ENCODE data around the gene OLA1. TPM values are rescaled to one million over a fixed set of nuclear protein-coding genes. Genes with fewer than 3 reads are reported as not detected.
"Not testable (repeated sequence)": the region's sequence is repeated elsewhere in the genome, so short reads cannot be mapped to it uniquely, and the experiment has no call there.

Gene OLA1
- 59.9 TPM for total RNA-seq

DNA sequence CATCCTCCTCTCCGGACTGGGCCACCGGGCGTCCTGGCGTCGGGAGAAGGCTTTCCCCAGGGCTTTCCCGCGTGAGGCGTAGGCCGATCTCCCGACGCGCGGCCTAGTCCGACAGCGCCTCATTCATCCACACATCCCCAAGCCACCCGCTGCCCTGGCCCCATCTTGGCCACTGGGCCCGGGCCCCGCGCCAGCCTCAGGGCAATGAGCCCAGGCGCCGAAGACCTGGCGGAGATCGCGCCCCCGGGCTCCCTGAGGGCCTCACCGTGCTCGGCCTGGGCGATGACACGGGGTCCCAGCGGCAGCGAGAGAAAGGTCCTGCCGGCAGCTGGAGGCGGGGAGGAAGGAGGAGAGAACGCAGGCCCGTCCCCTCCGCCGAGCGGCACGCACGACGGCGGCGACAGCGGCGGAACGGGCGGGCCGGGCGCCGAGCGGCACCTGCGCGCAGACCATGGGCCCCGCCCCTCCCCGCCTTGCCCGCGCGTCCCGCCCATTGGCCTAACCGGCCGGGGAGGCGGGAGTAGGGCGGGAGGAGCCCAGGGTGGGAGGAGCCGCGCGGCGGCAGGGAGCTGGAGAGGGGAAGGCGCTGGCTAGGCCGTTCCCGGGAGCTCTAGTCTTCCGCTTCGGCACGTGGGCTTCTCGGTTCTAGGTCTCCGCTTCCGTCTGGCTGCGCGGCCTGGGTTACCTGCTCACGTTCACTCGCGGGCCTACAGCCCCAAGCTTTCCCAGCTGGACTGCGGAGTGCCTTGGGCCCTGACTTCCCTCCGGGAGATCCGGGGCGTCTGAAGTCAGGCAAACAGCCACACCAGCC is at the start of gene OLA1:
OLA1 (minus strand) TSS at position 346 of the 811 bp plus-strand sequence. CDS start 1,717 bp downstream, outside the sequence.
- H3K9me3 ChIP-seq (ENCODE audit: low read depth, low read length), result no peaks in the 10 kb centered on the region
- H3K4me3 ChIP-seq (ENCODE audit: low read length), result peak within 1 kb of the TSS; percentile 78

DNA sequence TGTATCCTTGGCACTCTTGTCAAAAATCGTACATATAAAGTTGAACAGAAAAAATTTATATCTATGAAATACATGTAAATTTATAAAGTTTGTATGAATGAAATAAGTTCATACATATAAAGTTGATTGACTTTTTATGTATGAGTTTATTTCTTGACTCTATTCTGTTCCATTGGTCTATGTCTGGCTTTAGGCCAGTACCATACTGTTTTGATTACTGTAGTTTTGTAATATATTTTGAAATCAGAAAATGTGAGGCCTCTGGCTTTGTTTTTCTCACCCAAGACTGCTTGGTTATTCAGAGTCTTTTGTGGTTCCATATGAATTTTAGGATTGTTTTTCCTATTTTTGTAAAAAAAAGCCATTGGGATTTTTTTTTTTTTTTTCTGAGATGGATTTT is 44.6 kb upstream of the OLA1 start:
- Histone ChIP-seq H3K9me3 (ENCODE audit: low read depth, low read length) (peaks cover 5% of the 10 kb centered on the region), H3K4me1 (ENCODE audit: insufficient read depth, low read length) (no peaks in the 10 kb centered on the region), H3K4me3 (ENCODE audit: low read length) (no peak overlapping the region), H3K27me3 (ENCODE audit: insufficient read depth, low read length) (peaks cover 4% of the 10 kb centered on the region)

More for the DNA sequence above, at the start of gene OLA1:
- H3K27me3 ChIP-seq (ENCODE audit: insufficient read depth, low read length), result no peaks in the 10 kb centered on the region
- H3K4me1 ChIP-seq (ENCODE audit: insufficient read depth, low read length), result peaks cover 20% of the 10 kb centered on the region

GRCh38 chr2:174286172-174286571 is 37.8 kb upstream of the OLA1 start:
- peaks cover 10% of the 10 kb centered on the region for H3K4me1 ChIP-seq (ENCODE audit: insufficient read depth, low read length)

GRCh38 chr2:174282441-174282840 is 34.1 kb upstream of the OLA1 start:
- Histone ChIP-seq H3K4me1 (ENCODE audit: insufficient read depth, low read length) (peaks cover 10% of the 10 kb centered on the region), H3K27me3 (ENCODE audit: insufficient read depth, low read length) (no peaks in the 10 kb centered on the region), H3K9me3 (ENCODE audit: low read depth, low read length) (no peaks in the 10 kb centered on the region), H3K4me3 (ENCODE audit: low read length) (no peak overlapping the region)

More at GRCh38 chr2:174286172-174286571, 37.8 kb upstream of the OLA1 start:
- Histone ChIP-seq H3K4me3 (ENCODE audit: low read length) (no peak overlapping the region), H3K9me3 (ENCODE audit: low read depth, low read length) (no peaks in the 10 kb centered on the region), H3K27me3 (ENCODE audit: insufficient read depth, low read length) (peaks cover 3% of the 10 kb centered on the region)

DNA sequence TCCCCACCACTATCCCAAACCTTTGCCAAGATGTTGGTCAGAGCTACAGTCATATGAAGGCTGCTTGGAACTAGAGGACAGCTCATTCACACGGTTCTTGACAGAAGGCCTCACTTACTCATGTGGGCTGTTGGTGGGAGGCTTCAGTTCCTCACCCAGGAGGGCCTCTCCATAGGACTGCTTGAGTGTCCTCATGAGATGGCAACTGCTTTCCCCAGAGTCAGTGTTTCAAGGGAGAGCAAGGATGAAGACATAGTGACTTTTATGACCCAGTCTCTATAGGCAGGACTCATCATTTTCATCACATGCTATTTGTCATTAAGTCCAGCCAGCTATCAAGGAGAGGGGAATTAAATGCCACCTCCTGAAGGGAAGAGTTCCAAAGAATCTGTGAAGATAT is 33.4 kb upstream of the OLA1 start:
- Histone ChIP-seq H3K4me3 (ENCODE audit: low read length) (no peak overlapping the region), H3K27me3 (ENCODE audit: insufficient read depth, low read length) (no peaks in the 10 kb centered on the region), H3K4me1 (ENCODE audit: insufficient read depth, low read length) (peaks cover 10% of the 10 kb centered on the region), H3K9me3 (ENCODE audit: low read depth, low read length) (no peaks in the 10 kb centered on the region)

DNA sequence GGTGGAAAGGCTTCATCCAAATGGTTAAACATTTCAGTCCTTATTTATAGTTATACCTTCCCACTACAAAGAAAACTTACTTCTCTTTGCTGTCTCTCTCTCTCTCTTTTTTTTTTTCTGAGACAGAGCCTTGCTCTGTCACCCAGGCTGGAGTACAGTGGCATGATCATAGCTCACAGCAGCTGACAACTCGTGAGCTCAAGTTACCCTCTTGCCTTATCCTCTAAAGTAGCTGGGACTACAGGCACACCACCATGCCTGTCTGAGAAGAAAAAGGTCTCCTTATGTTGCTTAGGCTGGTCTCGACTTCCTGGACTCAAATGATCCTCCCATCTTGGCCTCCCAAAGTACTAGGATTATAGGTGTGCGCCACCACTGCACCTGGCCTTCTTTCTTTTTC is 32.3 kb upstream of the OLA1 start:
- Histone ChIP-seq H3K9me3 (ENCODE audit: low read depth, low read length) (no peaks in the 10 kb centered on the region), H3K27me3 (ENCODE audit: insufficient read depth, low read length) (no peaks in the 10 kb centered on the region), H3K4me3 (ENCODE audit: low read length) (no peak overlapping the region), H3K4me1 (ENCODE audit: insufficient read depth, low read length) (peaks cover 10% of the 10 kb centered on the region)

DNA sequence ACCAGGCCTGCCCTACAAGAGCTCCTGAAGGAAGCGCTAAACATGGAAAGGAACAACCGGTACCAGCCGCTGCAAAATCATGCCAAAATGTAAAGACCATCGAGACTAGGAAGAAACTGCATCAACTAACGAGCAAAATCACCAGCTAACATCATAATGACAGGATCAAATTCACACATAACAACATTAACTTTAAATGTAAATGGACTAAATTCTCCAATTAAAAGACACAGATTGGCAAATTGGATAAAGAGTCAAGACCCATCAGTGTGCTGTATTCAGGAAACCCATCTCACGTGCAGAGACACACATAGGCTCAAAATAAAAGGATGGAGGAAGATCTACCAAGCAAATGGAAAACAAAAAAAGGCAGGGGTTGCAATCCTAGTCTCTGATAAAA is 21.9 kb upstream of the OLA1 start:
- not testable (repeated sequence) for H3K4me3 ChIP-seq (ENCODE audit: low read length); H3K9me3 ChIP-seq (ENCODE audit: low read depth, low read length); H3K27me3 ChIP-seq (ENCODE audit: insufficient read depth, low read length); H3K4me1 ChIP-seq (ENCODE audit: insufficient read depth, low read length)

DNA sequence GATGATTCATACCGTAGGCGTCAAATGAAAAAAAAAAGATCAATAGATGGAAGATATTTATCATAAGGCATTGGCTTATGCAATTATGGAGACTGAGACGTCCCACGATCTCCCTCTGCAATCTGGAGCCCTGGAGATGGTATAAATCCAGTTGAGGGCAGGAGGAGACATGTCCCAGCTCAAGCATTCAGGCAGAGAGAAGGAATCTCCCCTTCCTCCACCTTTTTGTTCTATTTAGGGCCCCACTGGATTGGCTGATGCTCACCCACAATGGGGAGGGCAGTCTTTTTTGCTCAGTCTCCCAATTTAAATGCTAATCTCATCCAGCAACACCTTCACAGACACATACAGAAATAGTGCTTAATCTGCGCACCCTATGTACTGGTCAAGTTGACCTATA is 18.0 kb upstream of the OLA1 start:
- no peaks in the 10 kb centered on the region for H3K9me3 ChIP-seq (ENCODE audit: low read depth, low read length)
- H3K4me1 ChIP-seq (ENCODE audit: insufficient read depth, low read length), result no peaks in the 10 kb centered on the region
- H3K4me3 ChIP-seq (ENCODE audit: low read length), result no peak overlapping the region
- H3K27me3 ChIP-seq (ENCODE audit: insufficient read depth, low read length), result peaks cover 6% of the 10 kb centered on the region

GRCh38 chr2:174263997-174264396 is 15.7 kb upstream of the OLA1 start:
- Histone ChIP-seq H3K9me3 (ENCODE audit: low read depth, low read length) (no peaks in the 10 kb centered on the region), H3K4me1 (ENCODE audit: insufficient read depth, low read length) (no peaks in the 10 kb centered on the region)

GRCh38 chr2:174259981-174260380 is 11.6 kb upstream of the OLA1 start:
- H3K27me3 ChIP-seq (ENCODE audit: insufficient read depth, low read length), result peaks cover 2% of the 10 kb centered on the region
- no peak overlapping the region for H3K4me3 ChIP-seq (ENCODE audit: low read length)
- H3K9me3 ChIP-seq (ENCODE audit: low read depth, low read length), result no peaks in the 10 kb centered on the region
- no peaks in the 10 kb centered on the region for H3K4me1 ChIP-seq (ENCODE audit: insufficient read depth, low read length)

More at GRCh38 chr2:174263997-174264396, 15.7 kb upstream of the OLA1 start:
- H3K4me3 ChIP-seq (ENCODE audit: low read length), result no peak overlapping the region
- H3K27me3 ChIP-seq (ENCODE audit: insufficient read depth, low read length), result peaks cover 6% of the 10 kb centered on the region

DNA sequence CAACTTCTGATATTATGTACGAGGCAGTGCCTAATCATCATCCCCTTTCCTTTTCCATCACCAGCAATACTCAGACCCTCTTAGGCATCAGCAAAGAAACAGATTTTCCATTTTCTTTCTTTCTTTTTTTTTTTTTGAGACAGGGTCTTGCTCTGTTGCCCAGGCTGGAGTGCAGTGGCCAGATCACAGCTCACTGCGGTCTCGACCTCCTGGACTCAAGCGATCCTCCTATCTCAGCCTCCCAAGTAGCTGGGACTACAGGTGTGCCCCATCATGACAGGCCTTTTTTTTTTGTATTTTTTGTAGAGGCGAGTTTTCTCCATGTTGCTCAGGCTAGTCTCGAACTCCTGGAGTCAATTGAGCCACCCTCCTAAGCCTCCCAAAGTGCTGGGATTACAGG is 5.9 kb upstream of the OLA1 start:
- Histone ChIP-seq H3K4me1 (ENCODE audit: insufficient read depth, low read length) (no peaks in the 10 kb centered on the region), H3K27me3 (ENCODE audit: insufficient read depth, low read length) (no peaks in the 10 kb centered on the region), H3K9me3 (ENCODE audit: low read depth, low read length) (no peaks in the 10 kb centered on the region), H3K4me3 (ENCODE audit: low read length) (no peak overlapping the region)

GRCh38 chr2:174248998-174249592 is 763 bp upstream of the OLA1 start:
- peaks cover 20% of the 10 kb centered on the region for H3K4me1 ChIP-seq (ENCODE audit: insufficient read depth, low read length)
- no peaks in the 10 kb centered on the region for H3K9me3 ChIP-seq (ENCODE audit: low read depth, low read length)
- no peaks in the 10 kb centered on the region for H3K27me3 ChIP-seq (ENCODE audit: insufficient read depth, low read length)
- peak overlapping the region; percentile 78 for H3K4me3 ChIP-seq (ENCODE audit: low read length)

GRCh38 chr2:174247474-174248186 is 702 bp downstream of the OLA1 start:
- peaks cover 20% of the 10 kb centered on the region for H3K4me1 ChIP-seq (ENCODE audit: insufficient read depth, low read length)
- H3K27me3 ChIP-seq (ENCODE audit: insufficient read depth, low read length), result no peaks in the 10 kb centered on the region
- no peaks in the 10 kb centered on the region for H3K9me3 ChIP-seq (ENCODE audit: low read depth, low read length)
- peak overlapping the region; percentile 78 for H3K4me3 ChIP-seq (ENCODE audit: low read length)

DNA sequence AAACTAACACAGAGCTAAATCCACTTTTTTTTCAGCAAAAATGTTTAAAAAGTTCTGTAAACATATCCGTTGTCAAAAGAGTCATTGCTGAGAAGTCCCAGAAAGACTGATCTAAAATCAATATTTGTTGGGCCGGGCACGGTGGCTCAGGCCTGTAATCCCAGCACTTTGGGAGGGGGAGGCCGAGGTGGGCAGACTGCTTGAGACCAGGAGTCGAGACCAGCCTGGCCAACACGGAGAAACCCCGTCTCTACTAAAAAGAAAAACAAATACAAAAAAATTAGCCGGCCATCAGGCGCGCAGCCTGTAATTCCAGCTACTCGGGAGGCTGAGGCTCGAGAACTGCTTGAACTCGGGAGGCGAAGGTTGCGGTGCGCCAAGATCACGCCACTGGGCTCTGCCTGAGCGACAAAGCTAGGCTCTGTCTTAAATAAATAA is 1.4 kb downstream of the OLA1 start:
- Histone ChIP-seq H3K9me3 (ENCODE audit: low read depth, low read length) (no peaks in the 10 kb centered on the region), H3K27me3 (ENCODE audit: insufficient read depth, low read length) (no peaks in the 10 kb centered on the region), H3K4me1 (ENCODE audit: insufficient read depth, low read length) (peaks cover 20% of the 10 kb centered on the region), H3K4me3 (ENCODE audit: low read length) (peak overlapping the region; percentile 78)

DNA sequence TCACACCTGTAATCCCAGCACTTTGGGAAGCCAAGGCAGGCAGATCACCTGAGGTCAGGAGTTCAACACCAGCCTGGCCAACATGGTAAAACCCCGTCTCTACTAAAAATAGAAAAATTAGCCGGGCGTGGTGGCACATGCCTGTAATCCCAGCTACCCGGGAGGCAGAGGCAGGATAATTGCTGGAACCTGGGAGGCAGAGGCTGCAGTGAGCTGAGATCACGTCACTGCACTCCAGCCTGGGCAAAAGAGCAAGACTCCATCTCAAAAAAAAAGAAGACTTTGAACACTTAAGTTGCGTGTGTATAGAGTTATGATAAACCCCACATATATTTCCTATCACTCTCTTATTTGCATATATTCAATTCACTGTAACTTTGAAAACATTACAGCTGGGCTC is 2.7 kb downstream of the OLA1 start:
- not testable (repeated sequence) for H3K9me3 ChIP-seq (ENCODE audit: low read depth, low read length); H3K27me3 ChIP-seq (ENCODE audit: insufficient read depth, low read length); H3K4me3 ChIP-seq (ENCODE audit: low read length)
- H3K4me1 ChIP-seq (ENCODE audit: insufficient read depth, low read length), result peaks cover 20% of the 10 kb centered on the region
